ENCODE results near the gene ESR2.
A peak's percentile ranks its signal among the peaks of the same experiment; 100 is the strongest.

GRCh38 chr14:64337888-64338615 lies 43.9 kb upstream of the ESR2 start:
- TF ChIP-seq POLR2A (IDR thresholded peaks at IDR 0.05; ENCODE audit: low read depth, low read length) (peak; percentile 63; the same call in 1 of the 2 replicates), TAF1 (IDR thresholded peaks at IDR 0.05; ENCODE audit: low read depth, low read length) (peak; percentile 48; the same call in 1 of the 2 replicates), POLR2AphosphoS5 (IDR thresholded peaks at IDR 0.05; ENCODE audit: low read depth, low read length) (peak; percentile 62; the same call in 1 of the 2 replicates), PAX5 (IDR thresholded peaks at IDR 0.05; ENCODE audit: insufficient read depth, low read length, severe bottlenecking) (no peak), SPI1 (IDR thresholded peaks at IDR 0.05; ENCODE audit: low read depth, low read length) (0 out of 2 replicates have a peak, but pooled peaks have one; percentile 25), POU2F2 (IDR thresholded peaks at IDR 0.05; ENCODE audit: low read depth, low read length) (no peak; the same call in 1 of the 2 replicates)

Measured in GM12891 (cell line).